NK-92 (cell line): ENCODE measurements around the gene MAP3K20.
"Not testable (repeated sequence)": the region's sequence is repeated elsewhere in the genome, so short reads cannot be mapped to it uniquely, and the experiment has no call there.

Experiments
- DNase-seq: peaks from one replicate; lab custom pipeline; 2025; ENCODE audit not compliant: unreplicated experiment; lab: John Stamatoyannopoulos, UW

The MAP3K20 gene

DNA sequence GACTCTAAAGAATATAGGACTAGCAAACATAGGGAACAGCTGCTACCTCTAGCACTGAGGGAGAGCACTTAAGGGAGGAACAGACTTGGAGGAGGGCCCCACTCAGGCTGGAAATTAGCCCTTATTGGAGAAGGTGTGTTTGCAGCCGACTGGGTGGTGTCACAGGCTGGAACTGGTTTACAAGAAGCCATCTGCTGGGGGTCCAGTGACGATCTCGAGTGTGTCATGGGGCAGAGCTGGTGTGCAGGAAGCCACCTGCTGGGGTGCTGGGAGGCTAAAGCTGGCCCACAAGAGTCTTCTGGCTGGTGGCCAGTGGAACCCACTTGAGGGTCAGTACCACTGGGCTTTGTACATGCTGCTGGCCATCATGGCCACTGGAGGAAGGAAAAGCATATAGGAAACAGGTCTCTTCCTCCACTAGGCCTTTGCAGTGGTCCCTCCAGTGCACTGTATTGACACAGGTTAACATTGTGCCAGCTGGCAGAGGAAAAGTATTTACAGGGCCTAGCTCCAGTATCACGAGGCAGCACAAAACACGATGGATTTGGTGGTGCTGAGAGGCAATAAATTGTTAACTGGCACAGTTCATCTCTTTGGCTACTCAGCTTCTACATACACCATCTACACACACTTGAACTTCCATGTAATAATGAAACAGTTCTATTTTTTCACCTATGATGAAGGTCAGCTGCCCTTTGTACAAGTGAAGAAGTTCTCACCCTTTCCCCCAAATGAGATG lies 43.6 kb downstream of the MAP3K20 start:
- DNase-seq: no peak

DNA sequence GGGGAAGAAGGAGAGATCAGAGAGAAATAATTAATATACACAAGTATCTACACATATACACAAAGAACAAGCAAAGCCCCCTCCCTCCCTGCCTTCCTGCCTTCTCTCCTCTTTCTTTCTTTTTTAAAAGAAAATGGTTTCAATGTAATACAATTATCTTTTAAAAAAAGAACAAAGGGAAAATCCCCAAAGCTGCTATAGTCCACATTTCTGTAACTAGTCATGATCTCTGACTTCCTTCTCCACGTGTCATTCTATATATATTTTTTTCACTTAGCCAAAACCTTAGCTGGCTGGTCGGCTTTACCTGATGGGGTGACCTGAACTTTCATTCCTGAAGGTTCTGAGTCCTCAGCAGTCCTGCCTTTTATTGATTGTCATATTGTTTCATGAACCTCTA lies 44.3 kb downstream of the MAP3K20 start:
- no peak for DNase-seq

DNA sequence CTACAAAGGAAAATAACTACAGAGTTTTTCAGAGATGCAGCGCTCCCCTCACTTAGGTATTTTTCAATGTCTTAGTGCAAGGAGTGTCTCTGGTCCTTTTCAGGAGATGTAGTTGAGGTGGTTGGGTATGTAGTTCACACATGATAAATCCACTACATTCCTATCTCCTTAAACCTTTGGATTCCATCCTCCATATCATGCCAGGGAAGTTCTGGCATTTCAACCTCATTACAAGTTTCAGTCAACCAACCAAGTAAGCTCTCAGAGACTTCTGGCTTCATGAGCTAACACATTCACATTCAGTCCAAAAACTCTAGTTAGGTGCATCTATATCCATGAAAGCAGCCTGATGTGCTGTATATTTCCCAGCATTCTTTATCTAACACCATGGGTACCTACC lies 47.3 kb downstream of the MAP3K20 start:
- no peak for DNase-seq

DNA sequence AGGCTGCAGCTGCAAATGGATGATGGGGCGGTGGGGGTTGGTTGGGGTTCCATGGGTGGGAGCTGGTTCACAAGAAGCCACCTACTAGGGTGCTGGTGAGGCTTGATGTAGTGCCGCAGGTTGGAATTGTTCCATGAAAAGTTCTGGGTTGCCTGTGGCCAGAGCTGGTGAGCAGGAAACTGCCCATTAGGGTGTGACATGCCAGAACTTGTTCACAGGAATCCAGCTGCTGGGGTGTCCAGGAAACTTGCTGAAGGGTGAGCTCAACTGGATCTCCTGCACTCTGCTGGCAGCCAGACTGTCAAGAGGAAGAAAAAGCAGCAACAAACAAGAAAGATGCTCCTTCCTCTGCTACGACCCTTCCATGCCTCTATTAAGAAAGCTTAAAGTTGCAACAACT lies 48.8 kb downstream of the MAP3K20 start:
- DNase-seq: no peak

DNA sequence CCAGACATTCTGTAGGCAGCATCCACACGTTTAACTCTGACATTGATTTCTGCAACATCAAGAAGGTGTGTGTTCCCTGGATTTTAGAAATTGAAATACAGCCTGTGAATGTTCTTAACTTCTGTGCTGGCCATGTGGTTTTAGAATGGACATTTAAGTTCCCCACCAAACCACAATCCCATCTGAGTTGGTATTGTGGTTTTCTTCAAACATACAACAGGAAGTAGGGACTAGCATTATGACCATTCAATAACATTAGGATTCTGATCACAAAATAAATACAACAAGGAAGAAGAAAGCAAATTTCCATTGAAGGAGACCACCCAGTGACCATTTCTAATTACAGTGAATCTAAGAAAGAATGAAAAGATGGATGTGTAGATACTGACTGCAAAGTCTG lies 51.2 kb downstream of the MAP3K20 start:
- DNase-seq: no peak

- not testable (repeated sequence) for DNase-seq
Measured at GRCh38 chr2:173128132-173128531, 52.5 kb downstream of the MAP3K20 start.

DNA sequence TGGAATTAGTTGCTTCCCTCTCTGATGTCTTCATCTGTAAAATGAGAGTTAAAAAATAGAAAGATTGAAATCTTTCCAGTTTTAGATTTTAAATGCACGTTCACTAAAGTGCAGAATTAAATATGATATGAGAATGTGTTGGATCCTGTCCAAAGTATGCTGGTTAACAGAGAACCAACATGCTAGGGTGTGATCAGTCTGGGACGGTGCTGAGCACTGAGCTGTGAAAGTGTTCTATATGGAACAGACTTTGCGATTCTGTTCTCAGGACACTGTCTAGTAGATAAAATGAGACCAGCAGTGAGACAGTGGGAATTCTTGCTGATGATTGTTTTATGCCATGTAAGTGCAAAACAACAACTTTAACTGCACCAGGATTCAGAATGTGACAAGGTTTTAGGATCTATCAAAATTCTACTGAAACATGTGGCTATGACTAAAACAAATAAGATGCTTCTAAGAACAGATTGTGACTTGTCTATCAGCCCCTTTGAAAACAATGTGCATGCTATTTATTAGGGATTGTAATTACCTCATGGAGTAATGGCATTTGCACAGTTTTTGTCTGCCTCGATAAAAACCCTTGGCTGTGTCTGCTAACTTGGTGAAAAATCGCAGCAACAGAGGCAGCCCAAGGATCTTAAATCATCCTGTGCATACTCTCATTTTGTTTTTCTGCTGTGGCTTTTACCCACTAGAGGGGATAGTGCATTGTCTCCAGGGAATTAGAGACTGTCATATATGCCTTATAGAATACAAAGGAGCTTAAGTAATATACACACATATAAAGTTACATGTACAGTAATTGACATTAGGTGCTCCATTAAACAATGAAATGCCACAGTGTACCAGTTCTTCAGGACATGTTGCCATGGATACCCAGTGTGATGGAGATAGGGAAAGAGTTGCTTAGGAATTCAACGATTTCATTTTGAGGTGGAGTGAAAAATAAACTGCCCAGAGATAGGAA lies 55.1 kb downstream of the MAP3K20 start:
- no peak for DNase-seq

DNA sequence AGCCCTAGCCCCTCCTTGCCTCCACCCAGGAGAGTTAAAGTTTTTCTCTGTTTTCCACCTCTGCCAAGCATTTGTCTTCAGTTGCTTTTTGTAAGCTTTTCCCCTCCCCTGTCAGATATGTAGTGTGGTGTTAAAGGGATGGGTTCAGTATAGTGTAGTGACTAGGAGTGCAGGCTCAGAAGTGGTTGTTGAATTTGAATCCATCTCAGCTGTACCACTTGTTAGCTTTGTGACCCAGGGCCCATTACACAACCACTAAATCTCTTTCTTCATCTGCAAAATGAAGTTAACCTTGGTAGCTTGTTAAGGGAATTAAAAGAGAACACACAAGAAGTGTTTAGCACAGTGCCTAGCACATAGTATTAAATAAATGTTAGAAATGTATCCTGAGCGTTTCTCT lies 56.9 kb downstream of the MAP3K20 start:
- DNase-seq: no peak

- DNase-seq: no peak
Measured at GRCh38 chr2:173134703-173135102, 59.1 kb downstream of the MAP3K20 start.

DNA sequence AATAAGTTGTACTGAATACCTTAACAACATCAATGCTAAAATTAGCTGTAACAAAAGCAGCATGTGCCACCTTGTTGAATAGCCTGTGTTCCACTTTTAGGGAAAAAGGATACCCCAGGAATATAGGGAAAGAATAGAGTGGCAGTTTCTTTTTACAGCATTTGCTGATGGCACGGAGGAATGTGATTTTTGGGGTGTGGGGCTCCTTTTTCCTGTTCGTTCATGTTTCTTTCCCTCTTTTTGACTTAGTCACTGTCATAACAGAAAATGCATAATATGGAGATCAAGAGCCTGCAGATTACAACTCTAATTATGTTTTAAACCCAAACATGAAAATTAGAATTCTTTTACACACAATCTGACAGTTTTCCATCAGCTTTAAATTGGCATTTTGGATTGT lies 60.4 kb downstream of the MAP3K20 start:
- no peak for DNase-seq

DNA sequence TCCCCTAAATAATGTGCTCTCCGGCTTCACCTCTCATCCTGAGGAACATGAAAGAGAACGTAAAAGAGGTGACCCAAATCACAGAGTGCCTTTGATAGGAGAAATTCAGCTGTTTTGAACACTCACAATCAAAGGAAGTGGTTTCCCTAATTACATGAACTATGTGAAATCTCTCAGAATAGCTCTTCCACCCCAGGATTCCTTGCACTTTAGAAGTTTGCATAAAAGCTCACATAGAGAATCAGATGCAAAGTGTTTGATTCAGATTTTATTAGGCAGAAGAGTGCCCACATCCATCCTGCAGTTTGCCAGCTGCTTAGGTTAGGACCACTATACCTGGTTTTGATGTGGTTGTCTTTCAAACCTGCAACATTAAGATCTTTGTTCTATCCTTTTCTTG lies 61.0 kb downstream of the MAP3K20 start:
- no peak for DNase-seq

DNA sequence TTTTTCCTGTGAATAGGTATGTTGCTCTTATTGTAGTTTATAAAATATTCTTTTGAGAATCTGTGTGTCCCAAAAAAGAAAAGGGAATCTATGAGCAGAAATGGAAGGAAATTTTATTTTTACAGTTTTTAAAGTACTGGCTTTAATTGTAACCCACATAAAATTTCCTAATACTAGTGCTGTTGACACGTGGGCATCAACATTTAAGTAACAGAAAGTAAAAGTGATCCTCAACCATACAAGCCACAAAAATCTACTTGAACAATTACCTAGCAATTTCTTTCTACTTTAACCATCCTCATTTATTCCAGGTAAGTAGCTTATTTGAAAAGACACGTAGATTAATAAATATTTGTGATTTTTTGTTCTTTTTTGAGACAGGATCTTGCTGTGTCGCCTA lies 62.0 kb downstream of the MAP3K20 start:
- no peak for DNase-seq

DNA sequence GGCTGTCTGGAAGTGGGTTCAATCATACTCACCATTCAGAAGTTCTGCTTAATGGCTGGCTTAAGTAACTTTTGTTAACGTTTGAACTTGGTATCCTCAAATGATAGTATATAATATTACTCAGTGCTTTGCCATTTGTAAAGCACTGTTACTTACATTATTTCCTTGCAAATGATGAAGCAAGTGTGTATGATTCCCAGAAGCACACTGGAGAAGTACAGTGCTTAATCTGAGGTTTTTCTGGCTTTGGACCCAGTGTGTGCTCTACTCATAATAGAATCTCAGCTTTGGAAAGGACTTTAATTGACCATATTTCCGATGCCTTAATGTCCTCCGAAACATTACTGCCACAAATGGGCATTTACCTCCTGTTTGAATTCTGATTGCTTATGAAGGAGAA lies 63.3 kb downstream of the MAP3K20 start:
- no peak for DNase-seq

- no peak for DNase-seq
Measured at GRCh38 chr2:173141666-173142065, 66.0 kb downstream of the MAP3K20 start.

GRCh38 chr2:173145454-173145853 lies 69.8 kb downstream of the MAP3K20 start:
- no peak for DNase-seq

- DNase-seq: no peak
Measured at GRCh38 chr2:173146590-173146989, 70.9 kb downstream of the MAP3K20 start.

DNA sequence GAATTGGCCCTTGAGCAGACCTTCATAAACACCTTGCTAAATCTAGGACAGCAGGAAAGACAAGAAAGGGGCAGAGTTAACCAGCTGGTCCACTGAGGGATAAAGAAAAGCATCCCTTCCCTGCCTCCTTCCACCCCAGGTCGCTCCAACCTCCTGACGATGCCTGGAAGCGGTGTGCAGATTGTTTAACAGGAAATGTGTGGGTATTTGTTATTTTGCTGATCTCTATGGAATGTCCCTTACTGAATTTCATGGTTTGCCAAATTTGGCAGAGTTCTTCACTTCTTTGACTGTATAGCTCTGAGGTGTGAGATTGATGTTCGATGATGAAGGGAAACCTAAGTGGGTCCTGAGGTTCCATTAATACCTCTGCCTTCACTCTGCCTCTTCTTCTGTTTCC lies 72.9 kb downstream of the MAP3K20 start:
- DNase-seq: no peak

DNA sequence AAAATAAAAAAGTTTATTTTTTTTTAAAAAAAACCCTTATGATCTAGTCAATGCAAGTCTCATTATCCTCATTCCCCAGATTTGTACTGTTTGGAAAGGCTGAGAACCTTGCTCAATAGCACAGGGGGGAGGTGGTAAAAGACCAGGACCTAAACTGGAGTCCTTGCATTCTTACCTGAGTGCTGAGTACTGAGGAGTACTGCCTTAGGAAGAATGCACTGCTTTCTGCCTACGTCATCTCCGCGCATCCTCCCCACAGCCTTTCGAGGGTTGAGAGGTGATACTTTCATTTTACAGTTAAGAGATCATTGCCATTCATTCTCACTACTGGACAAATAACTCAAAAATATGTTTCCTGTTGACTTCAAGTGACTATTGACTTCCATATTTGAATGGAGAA lies 73.8 kb downstream of the MAP3K20 start:
- no peak for DNase-seq

GRCh38 chr2:173150087-173150486 lies 74.4 kb downstream of the MAP3K20 start:
- no peak for DNase-seq

GRCh38 chr2:173150963-173151362 lies 75.3 kb downstream of the MAP3K20 start:
- DNase-seq: no peak

DNA sequence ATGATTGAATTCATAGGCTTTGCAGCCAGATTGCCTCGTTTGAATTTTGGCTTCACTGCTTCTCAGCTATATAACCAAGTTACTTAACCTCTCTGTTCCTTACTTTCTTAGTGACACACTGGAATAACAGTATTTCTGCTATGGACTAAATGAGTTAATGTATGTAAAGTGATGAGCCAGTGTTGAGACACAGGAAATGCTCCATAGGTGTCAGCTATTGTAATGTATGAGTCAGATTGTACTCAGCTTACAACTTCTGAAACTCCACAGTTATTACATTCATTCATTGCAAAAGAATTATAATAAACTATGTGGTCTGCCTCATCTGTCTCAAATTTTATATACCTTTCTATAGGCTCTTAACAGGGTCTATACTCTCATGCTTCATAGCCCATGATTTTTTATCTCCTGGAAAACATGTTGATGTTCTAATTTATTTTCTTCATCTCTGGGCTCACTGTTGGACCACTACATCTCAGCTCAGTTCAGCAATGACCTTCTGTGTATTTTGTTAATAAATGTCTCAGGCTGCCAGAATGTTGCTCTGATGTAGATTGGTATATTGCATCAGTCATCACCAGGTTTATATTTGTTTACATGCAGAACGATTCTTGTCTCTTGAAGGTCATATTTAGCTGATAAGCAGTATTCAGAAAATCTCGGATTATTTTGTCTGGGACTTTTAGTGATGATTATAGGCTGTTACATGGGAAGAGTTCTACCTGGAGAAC lies 76.2 kb downstream of the MAP3K20 start:
- DNase-seq: no peak
